Amniotic epithelial cell (primary cell): ENCODE results near the gene SERPINE1.

Experiments used
- DNase-seq: peaks from one replicate; pipeline ENCODE4 v3.0.0-alpha.2; 2010; ENCODE audit warnings: low read depth

SERPINE1 gene

DNA sequence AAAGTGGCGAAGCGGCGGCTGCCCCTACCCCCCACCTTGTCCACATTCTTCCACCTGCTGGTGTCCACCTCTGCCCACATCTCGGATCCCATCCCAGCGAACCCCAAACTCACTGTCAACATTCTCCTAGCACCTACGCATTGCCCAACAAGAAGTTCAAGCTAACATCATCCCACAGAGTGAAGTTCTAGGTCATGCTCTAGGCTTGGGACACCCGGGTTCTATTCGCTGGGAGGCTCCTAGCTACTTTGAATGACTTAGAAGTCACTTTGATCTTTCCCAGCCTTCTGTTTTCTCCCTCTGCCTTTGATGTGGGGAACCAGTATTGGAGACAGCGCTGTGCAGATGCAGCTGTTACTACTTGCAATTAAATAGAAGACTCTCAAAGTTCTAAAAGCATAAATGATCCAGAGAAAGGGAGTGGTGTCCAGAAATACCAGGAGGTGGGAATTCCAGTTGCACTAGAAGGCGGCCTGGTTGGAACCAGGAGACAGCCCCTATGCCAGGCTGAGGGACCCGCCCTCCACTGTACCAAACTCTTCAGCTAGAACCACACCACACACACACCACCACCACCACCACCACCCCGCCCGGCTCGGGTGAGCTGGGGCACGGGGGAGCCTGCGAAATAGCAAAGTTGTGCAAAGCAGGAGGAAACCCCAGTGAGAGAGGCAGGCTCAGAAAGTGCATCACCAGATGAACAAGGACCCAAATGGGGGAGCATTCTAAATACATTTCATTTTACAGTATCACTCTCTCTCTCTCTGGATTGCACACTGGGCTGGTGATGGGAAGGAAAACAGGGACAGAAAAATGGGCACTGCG, 43.9 kb downstream of the SERPINE1 start:
- no peak for DNase-seq

DNA sequence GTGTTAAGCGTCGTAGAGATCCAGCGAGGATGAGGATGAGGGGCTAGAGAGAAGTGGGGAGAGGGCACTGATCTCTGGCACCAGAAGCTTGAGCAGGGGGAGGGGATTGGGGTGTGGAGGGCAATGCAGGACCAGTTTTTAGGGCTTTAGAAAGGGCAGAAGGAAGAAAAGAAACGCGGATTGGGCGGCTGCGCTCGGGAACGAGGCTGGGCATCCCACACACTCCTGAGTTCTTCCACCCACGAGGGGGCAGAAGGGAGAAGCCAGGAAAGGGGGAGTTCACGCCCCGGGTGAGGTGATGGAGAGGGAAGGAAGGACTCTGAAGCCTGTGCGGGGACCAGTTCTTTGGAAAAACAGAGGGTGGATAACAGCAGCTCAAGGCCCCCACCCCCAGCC, 44.5 kb downstream of the SERPINE1 start:
- no peak for DNase-seq

GRCh38 chr7:101172005-101172853, 45.3 kb downstream of the SERPINE1 start:
- no peak for DNase-seq

DNA sequence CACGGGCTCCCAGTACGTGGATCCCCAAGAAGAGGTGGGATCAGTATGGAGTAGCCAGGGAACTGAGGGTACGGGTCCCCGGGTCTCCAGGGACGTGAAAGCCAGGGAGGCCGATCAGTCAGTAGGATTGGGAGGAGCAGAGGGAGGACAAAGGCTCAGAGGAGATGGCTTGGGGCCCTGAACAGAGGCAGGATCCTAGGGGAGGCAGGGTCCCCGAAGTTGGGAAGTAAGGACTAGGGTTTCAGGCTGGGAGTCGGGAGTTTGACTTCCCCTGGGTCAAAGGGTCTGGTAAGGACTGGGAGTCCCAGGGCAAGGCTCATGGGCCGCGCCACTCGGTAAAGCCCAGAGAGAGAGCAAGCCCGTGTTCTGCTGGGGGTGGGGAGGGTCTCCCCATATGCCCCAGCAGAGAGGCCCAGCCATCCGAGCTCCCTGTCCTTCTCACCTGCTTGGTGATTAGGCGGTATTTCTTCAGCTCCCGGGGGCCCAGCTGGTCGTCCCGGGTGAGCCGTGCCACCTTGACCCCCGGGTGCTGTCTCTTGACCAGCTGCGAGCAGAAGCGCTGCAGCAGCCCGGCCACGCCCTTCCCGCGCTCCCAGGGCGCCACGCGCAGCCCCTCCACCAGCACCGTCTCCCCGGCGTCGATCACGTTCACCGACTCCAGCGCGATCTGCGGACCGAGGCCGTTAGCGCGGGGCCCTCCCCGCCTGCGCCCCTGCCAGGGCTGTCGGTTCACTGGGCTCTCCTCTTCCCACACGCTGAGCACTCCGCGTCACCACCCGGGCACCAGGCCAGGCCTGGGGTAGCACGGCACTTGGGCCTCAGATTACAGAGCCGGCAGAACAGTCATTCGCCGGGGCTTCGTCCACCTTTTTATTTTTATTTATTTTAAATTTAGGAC, 46.2 kb downstream of the SERPINE1 start:
- DNase-seq, result no peak

GRCh38 chr7:101173752-101174244, 46.9 kb downstream of the SERPINE1 start:
- DNase-seq, result no peak

GRCh38 chr7:101174322-101174854, 47.5 kb downstream of the SERPINE1 start:
- DNase-seq, result no peak

DNA sequence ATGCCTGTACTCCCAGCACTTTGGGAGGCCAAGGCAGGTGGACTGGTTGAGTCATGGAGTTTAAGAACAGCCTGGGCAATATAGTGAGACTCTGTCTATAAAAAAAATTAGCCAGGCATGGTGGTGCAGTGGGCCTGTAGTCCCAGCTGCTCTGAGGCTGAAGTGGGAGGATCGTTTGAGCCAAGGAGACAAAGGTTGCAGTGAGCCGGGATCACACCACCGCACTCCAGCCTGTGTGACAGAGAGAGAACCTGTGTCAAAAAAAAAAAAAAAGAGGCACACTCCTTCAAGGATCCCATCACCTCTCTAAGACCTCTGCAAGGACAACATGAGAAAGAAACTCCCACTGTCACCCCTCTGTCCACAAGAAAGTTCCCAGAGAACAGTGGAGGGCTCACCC, 48.8 kb downstream of the SERPINE1 start:
- no peak for DNase-seq

GRCh38 chr7:101177644-101178043, 50.7 kb downstream of the SERPINE1 start:
- DNase-seq, result no peak

- DNase-seq, result no peak
These were observed 52.2 kb downstream of the SERPINE1 start for GRCh38 chr7:101179117-101179516.

DNA sequence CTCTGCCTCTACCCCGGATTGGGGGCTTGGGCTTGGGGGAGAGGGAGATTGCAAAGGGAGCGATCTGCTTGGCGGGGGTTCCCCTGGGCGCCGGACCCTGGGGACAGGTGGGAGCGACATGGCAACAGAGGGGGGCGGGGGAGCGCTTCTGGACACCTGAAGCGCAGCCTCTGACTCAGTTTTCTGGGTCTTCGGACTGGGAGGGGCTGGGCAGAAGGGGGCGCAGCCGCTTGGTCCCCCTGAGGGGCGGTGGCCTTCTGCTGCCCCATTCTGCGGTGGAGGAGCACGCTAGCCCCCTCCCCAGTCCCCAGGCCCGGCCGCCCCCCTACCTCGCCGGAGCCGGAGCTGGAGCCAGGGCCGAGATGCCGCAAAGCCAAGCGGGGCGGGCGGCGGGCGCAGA, 52.8 kb downstream of the SERPINE1 start:
- no peak for DNase-seq

DNA sequence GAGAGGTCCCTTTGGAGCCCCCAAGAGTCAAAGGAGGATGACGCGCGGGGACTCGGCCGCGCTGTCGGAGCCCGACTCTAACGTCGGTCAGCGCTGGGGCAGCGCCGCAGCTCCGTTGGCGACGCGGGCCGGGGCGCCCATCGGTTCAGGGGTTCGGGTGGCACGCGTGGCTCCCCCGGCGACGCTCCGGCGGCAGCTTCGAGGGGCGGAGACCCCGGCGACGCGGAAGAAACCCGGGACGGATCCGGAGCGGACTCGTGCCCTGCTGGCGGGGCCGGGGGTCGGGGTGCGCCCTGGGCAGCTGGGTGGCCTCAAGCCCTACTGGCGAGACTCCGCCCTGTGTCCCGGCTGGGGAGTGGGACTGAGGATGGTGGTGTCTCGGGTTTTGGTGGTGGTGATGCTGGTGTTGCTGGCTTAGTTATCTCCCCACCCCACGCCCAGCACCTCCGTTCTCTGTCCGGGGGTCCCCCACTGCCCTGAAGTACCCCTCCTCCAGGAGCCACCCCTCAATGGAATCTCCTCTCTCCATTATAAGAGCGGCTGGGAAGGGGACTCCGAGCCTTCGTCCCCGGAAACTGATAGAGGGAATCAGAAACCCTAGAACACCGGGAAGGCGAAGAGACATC, 53.3 kb downstream of the SERPINE1 start, which contains the start of gene NAT16:
TSS of gene NAT16 (minus strand) at position 164 of the 626 bp plus-strand sequence. CDS start 5,486 bp downstream, outside the sequence.
- no peak for DNase-seq

- peak; percentile 76 for DNase-seq
These were observed 58.4 kb downstream of the SERPINE1 start for GRCh38 chr7:101185258-101185839.

GRCh38 chr7:101186194-101186593, 59.3 kb downstream of the SERPINE1 start:
- no peak for DNase-seq

DNA sequence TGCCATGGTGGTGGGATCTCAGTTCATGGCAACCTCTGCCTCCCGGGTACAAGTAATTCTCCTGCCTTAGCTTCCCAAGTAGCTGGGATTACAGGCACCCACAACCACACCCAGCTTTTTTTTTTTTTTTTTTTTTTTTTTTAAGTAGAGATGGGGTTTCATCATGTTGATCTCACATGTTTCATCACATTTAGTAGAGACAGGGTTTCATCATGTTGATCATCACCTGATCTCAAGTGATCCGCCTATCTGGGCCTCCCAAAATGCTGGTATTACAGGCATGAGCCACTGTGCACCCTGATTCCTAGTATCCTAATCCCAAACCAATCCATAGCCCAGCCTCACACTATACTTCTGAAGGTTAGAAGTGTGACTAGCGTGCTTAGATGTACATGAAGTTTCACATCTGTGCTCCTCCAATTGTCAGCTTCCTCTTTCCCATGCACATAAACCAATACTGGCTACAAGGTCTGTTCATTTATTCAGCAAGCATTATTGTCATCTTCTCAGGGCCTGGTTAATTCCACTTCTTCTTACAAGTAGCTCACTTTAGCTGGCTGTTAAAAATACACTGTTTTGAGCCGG, 60.0 kb downstream of the SERPINE1 start:
- DNase-seq, result peak; percentile 31
